ENCODE results near the gene SH3YL1. TPM values are rescaled to one million over a fixed set of nuclear protein-coding genes. Genes with fewer than 3 reads are reported as not detected.

SH3YL1 gene
- total RNA-seq, 3 donors from 2014 or later, result 40.5 to 151 (median 81.6) TPM

- no peak for DNase-seq (ENCODE audit: low spot score in 2 of 2)
Measured at GRCh38 chr2:269356-270030, 5.7 kb upstream of the SH3YL1 start.

GRCh38 chr2:268323-268722 is 4.5 kb upstream of the SH3YL1 start:
- Histone ChIP-seq H3K4me3 (no peak overlapping the region), H3K36me3 (no peaks in the 10 kb centered on the region), H3K27me3 (no peaks in the 10 kb centered on the region), H3K27ac (no peak overlapping the region), H3K9me3 (no peaks in the 10 kb centered on the region), H3K4me1 (peaks cover 0 to 12% of the 10 kb centered on the region in 2 donors)
- intact Hi-C loops (cut with DNase I; ENCODE audit: low total_unique reads), result no loop called here
- DNase-seq (ENCODE audit: low spot score in 2 of 2), result no peak
- TF ChIP-seq POLR2AphosphoS5 (IDR thresholded peaks at IDR 0.05) (no peak), POLR2A (IDR thresholded peaks at IDR 0.05) (no peak), CTCF (IDR thresholded peaks at IDR 0.05) (no peak)

More at GRCh38 chr2:269356-270030, 5.7 kb upstream of the SH3YL1 start:
- Histone ChIP-seq H3K4me3 (no peak overlapping the region), H3K27me3 (no peaks in the 10 kb centered on the region), H3K4me1 (peaks cover 0 to 12% of the 10 kb centered on the region in 2 donors), H3K27ac (no peak overlapping the region), H3K36me3 (no peaks in the 10 kb centered on the region), H3K9me3 (no peaks in the 10 kb centered on the region)
- TF ChIP-seq POLR2A (IDR thresholded peaks at IDR 0.05), result no peak
- TF ChIP-seq POLR2AphosphoS5 (IDR thresholded peaks at IDR 0.05), result no peak
- TF ChIP-seq CTCF (IDR thresholded peaks at IDR 0.05), result no peak
- intact Hi-C loops (cut with DNase I; ENCODE audit: low total_unique reads), result no loop called here

GRCh38 chr2:264493-265468 is 949 bp upstream of the SH3YL1 start, which contains the start of gene ACP1:
TSS of gene ACP1 (plus strand) at chr2:264947. CDS start at chr2:264965, 18 bp downstream.
- H3K36me3 ChIP-seq, result no peaks in the 10 kb centered on the region
- intact Hi-C loops (cut with DNase I; ENCODE audit: low total_unique reads), result no loop called here
- TF ChIP-seq POLR2AphosphoS5 (IDR thresholded peaks at IDR 0.05) (peak; percentile 80 to 98 (median 91)), POLR2A (IDR thresholded peaks at IDR 0.05) (peak; percentile 59), CTCF (IDR thresholded peaks at IDR 0.05) (no peak)
- peak within 1 kb of the TSS; percentile 59 to 92 (median 88) for H3K4me3 ChIP-seq
- peak; percentile 97 to 98 for DNase-seq (ENCODE audit: low spot score in 2 of 2)
- peak within 1 kb of the TSS; percentile 94 to 97 for H3K27ac ChIP-seq
- H3K27me3 ChIP-seq, result no peaks in the 10 kb centered on the region
- no peaks in the 10 kb centered on the region for H3K9me3 ChIP-seq
- peaks cover 0 to 12% of the 10 kb centered on the region in 2 donors for H3K4me1 ChIP-seq

- no peak for DNase-seq (ENCODE audit: low spot score in 2 of 2)
- H3K27ac ChIP-seq, result peak overlapping the region; percentile 94 to 97
- H3K4me1 ChIP-seq, result peaks cover 0 to 12% of the 10 kb centered on the region in 2 donors
Measured at GRCh38 chr2:263022-263738, 652 bp downstream of the SH3YL1 start.

More at GRCh38 chr2:263022-263738, 652 bp downstream of the SH3YL1 start:
- intact Hi-C loops (cut with DNase I; ENCODE audit: low total_unique reads), result no loop called here
- no peak for TF ChIP-seq CTCF (IDR thresholded peaks at IDR 0.05)
- peaks cover 0 to 1% of the 10 kb centered on the region in 2 donors for H3K9me3 ChIP-seq
- no peaks in the 10 kb centered on the region for H3K36me3 ChIP-seq
- peak overlapping the region; percentile 59 to 92 (median 88) for H3K4me3 ChIP-seq
- H3K27me3 ChIP-seq, result no peaks in the 10 kb centered on the region

Measured in breast epithelium (tissue), 4 donors.